ENCODE results near the gene KCNIP4.

GRCh38 chr4:21376176-21376575 lies 572.4 kb downstream of the KCNIP4 start:
- TF ChIP-seq CTCF (IDR thresholded peaks at IDR 0.05) (no peak), EZH2phosphoT487 (IDR thresholded peaks at IDR 0.05) (no peak), EZH2 (IDR thresholded peaks at IDR 0.05) (no peak)
